ENCODE data around the gene ERP27.

ERP27 gene

DNA sequence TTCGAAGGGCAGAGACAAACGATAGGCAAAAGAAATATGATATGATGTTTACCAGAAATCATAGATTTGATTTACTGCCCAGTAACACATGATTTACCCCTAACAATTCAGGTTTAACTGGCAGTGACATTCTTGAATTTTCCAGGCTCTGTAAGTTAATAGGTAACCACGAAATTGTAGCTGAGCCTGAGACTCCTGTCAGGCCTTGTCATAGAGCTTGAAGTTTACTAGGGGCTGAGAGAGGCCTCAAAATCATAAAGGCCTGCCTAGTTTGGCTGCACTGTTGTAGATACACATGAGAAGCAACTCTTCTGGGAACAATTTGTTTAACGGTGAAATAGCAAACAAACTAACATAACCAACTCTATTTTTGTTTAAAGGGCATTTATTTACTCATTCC lies 3.3 kb downstream of the ERP27 start:
- DNase-seq (ENCODE audit: low read depth), result no peak

DNA sequence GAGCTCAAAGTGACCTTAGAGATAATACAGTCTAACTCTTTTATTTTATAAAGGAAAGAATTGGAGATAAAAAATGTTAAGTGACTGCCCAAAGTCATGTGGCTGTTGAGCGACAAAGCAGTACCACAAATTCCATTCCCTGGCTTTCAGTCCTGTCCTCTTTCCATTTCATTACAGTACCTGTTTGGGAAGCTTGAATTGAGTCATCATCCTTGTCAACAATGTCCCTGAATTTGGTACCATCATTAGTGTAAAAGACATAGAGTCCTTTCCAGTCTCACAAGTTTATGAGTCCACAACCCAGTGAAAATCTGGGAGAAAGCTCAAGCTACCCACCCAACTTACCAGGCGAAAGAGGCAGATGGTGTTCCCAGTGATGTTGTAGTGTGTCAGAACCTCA lies 3.8 kb downstream of the ERP27 start:
- no peak for DNase-seq (ENCODE audit: low read depth)

DNA sequence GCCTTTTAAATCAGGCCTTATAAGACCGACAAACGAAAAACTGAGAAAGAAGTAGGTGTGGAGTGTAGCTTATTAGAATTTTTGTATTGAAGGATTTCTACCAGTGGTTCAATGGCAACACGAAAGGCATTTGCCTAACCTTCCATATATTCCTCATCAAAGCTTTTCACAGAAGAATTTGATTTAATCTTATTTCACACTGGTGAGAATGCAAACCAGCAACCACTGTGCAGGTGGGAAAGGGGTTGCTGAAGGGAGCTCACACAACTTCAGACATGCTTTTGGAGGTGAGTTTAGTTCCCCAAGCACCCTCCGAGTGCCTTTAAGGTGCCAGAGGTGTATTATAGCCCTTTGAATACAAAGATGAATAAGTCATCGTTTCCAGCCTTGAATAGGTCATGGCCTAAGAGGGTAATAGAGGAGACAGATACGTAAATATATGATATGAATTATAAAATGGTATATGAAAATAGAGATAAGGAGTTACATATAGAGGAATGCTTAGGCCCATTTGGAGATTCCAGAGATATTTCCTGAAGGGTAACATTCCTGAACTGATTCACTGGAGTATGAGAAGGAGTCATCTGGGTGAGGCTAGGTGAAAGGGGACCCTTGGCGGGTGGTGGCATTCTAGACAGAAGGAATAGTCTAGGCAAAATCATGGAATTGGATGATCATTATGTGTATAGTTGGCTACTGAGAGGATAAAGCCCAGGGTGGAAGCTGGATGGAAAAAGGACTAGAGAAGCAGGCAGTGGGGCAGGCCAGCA lies 6.4 kb downstream of the ERP27 start:
- no peak for DNase-seq (ENCODE audit: low read depth)

DNA sequence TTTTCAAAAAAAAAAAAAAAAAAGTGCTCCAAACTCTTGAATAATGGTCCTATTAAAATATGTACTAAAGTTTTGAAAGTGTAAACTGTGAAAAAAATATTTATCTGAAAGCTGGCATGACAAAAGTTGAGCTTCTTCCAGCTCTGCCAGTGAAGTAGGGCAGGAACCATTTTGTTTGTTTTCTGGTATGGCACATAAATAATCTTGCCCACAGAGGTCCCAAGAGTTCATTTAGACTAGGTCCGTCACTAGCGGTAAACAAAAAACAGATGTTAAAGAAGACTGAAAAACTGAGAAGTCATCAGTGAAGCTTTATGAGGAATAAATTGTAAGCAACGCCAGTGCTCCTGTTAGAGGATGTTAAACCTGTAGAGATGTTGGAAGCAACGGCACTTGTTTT lies 7.0 kb downstream of the ERP27 start:
- no peak for DNase-seq (ENCODE audit: low read depth)

DNA sequence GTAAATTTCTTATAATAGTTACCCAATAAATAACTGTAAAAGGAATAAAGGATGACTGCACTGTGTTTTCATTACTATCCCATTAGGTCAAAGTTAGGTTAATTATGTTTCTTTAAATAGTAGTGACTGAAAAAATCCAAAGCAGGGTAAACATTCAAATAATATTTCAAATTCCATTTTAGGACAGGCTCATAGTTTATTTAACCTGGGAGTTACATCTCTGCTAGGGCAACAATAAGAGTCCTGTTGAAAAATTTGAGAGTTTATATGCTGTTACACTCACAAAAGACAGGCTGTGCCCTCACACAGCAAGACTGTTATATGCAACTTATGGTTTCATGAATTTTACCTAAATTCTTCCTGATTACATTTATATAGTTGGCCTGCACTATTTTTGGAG lies 8.0 kb downstream of the ERP27 start:
- DNase-seq (ENCODE audit: low read depth), result no peak

DNA sequence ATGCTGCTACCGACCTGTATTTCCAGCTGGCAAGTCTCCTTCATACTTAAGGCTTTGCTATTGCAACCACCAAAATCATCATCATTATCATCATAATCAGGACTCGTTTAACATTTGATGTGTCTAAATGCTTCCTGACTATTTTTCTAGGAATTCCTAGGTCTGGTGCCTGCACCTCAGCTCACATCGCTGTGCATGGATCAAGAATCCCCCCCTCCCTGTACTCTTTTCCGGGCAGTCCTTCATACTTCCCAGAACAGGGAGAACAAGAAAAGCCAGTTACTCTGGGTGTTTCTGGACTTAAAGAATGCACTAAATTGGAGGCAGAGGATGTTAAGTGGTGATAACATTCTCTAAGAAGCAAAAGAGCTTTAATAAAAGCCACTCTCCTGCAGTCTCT lies 9.4 kb downstream of the ERP27 start:
- DNase-seq (ENCODE audit: low read depth), result peak; percentile 15

DNA sequence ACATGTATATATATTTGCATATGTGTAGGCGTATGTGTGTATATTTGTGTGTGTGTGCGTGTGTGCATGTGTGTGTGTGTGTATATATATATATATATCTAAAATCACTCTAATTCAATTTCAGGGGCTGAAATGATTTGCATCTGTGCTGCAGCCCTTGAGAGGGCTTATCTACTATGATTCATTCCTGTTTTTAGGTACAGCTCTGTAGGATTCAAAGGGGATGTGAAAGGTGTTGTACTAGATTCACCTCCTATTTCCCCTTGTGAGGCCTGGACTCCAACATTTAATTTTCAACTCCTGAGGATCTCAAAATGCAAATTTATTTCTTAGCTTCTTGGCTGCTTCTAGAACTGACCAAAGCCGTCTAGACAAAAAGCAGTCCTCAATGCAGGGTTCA lies 11.1 kb downstream of the ERP27 start:
- no peak for DNase-seq (ENCODE audit: low read depth)

DNA sequence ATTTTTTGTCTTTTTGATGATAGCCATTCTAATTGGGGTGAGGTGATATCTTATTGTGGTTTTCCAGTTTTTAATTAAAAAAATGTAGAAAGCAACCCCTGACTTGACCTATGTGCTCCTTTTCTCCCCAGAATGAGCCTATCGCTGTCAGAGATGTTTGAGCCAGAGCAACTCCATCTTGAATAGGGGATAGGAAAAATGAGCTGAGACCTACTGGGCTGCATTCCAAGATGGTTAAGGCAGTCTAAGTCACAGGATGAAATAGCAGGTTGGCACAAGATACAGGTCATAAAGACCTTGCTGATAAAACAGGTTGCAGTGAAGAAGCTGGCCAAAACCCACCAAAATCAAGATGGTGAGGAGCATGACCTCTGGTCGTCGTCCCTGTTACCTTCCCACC lies 13.8 kb downstream of the ERP27 start:
- DNase-seq (ENCODE audit: low read depth), result no peak

DNA sequence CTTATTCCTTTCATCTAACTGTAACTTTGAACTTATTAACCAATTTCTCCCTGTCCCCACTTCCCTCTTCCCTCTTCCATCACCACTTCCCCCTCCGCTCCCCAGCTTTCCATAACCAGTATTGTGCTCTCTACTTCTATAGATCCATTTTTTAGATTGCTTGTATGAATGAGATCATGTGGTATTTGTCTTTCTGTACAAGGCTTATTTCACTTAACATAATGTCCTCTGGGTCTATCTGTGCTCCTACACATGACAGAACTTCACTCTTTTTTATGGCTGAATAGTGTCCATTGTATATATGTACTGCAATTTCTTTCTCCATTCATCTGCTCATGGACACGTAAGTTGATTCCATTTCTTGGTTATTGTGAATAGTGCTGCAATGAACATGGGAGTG lies 14.4 kb downstream of the ERP27 start:
- DNase-seq (ENCODE audit: low read depth), result no peak

DNA sequence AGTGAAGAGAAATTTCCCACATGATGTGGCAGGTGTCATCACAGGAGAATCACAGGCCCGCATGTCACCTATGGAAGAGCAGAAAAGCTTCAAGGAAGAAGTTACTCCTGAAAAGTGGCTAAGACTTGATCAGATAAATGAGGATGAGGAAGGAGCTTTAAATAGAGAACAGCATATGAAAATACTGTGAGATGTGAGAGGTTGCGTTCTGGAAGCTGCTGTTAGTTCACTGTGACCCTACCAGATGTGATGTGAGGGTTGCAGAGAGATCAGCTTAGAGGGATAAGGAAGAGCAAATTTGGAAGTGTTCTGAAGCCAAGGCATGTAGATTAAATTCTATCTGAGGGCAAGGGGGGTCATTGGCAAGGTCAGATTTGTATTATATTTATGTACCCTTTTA lies 17.1 kb downstream of the ERP27 start:
- DNase-seq (ENCODE audit: low read depth), result no peak

DNA sequence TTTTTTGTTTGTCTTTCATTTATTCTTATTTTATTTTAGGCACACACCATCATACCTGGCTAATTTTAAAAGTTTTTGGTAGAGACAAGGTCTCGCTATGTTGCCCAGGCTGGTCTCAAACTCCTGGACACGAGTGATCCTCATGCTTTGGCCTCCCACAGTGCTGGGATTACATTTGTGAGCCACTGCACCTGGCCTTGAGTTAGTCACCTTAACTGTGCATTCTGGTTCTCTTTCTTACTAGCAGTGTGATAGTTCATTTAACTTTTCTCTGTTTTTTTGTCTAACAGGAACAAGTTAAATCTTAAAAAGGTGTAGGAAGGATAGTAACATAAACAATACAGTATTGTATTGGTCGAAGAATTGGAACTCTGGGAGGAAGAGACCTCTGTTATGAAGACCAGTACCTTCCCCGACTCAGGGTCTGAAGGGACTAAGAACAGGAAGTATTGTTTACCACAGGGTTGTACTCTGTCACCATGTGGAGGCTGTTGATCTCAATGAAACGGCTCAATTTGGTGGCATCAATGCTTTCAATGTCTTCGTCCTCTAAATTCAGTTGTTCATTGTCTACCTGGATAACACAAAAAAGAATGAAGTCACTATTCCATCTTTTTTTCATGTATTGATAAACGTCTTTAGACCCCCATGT lies 17.7 kb downstream of the ERP27 start:
- DNase-seq (ENCODE audit: low read depth), result no peak

DNA sequence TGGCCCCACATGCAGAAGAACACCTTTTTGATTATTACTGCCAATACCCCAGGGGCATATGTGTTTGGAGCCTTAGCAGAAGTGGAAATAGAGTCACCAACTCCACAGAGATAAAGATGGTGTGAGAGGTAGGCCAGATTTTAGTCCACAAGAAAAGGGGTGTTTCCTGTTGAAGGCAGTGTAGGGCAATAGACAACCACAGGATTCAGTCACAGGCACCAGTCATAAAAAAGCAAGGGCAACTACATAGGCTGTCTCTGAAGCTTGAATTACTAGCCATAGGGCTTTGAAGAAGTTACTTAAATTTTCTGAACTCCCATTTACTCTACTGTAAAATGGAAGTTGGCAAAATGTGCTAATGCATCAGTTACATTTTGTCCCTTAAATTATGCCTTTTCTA lies 18.9 kb downstream of the ERP27 start:
- DNase-seq (ENCODE audit: low read depth), result no peak

DNA sequence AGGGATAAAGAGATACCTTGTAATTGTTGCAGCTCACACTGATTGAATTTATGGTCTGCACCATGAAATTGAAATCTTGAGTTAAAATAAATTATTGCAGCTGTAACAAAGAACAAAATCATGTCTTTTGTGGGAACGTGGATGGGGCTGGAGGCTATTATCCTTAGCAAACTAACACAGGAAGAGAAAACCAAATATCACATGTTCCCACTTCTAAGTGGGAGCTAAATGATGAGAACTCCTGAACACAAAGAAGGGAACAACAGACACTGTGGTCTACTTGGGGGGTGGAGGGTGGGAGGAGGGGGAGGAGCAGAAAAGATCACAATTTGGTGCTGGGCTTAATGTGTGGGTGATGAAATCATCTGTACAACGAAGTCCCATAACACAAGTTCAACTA lies 22.6 kb downstream of the ERP27 start:
- no peak for DNase-seq (ENCODE audit: low read depth)

DNA sequence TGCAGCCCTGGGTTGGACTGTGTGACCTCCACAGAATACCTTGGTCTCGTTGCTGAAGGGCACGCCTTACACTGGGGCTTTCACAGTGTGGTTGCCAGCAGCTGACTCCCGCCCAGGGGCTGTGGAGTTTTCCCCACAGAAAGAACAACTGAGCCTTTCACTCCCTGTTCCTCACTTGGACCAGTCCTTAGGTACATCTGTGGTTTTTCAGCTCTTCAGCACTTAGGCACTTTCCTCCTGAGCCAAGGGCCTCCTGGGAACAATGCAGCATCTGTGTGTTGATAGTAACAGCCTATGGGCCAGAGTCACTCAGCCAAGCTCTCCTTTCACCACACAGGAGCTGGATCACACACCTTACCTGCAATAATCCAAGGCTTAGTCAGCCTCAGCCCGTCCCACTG lies 25.0 kb downstream of the ERP27 start:
- no peak for DNase-seq (ENCODE audit: low read depth)

DNA sequence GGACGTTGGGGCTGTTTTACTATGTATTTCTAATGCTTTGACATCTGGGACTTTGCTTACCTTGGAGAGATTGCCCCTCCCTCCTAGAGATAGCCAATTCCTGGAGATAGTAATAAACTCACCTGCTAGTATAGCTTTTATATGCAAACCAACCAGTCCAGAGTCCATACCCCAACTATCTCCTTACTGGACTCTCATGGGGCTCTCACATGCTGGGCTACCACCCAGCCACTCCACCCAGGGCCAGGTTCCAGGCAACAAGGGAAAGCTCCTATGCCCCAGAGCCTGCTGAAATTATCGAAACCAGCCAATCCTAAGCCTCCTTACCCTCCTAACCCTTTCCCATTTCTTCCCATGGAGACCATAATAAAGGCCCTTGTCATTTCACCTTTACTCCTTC lies 27.2 kb downstream of the ERP27 start:
- no peak for DNase-seq (ENCODE audit: low read depth)

DNA sequence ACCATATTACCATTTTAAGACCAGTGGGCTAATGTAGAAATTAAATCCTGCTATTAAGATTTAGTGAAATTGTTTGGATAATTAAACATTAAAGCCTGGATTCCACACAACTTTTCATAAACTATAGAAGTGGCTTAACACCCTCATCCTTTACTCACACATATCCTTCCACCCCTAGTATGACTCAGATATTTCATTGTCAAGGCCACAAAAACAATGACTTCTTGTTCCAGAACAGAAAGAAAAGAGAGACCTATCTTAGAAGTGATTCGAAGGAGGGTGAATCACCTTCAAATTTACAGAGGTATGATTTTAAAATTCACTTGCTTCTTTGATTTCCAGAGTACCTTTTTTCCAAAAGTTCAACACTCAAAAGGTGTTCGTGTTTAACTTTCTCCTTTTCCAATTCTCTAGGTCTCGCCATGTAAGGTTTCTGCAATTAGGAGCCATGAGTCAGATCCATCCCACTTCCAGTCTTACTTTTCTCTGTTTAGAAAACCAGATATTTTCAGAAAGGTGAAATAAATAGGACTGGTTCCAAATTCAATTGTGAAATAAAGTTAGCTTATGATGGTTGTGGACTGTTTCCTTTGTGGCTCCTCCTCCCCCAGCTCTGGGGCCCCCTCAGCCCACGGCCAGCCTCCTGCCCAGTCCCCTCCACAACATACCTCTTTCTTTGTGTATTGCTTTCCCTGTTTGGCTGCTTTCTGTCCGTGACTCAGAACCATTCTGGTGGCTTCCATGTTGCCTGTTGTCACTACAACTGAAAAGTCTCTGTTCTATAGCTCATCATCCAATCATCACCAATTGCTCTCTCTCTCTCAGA lies 28.0 kb downstream of the ERP27 start:
- DNase-seq (ENCODE audit: low read depth), result peak; percentile 53

DNA sequence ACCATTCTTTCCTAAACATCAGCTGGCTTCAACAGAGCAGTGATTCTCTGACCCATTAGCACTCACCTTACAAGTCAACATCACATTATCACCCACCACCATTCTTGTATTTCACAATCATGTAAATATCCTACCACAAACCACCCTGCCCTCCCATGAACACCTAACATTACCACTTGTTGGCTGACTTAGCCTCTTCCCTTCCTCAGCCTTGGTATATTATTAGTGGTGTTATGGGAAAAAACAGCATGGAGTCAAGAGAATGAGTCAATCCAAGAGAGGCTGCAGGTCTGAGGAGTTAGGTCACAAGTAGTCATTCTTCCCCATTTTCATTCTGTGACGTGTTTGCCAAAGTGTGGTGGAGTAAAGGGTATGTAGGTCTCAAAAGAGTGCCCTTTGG lies 30.4 kb downstream of the ERP27 start:
- no peak for DNase-seq (ENCODE audit: low read depth)

DNA sequence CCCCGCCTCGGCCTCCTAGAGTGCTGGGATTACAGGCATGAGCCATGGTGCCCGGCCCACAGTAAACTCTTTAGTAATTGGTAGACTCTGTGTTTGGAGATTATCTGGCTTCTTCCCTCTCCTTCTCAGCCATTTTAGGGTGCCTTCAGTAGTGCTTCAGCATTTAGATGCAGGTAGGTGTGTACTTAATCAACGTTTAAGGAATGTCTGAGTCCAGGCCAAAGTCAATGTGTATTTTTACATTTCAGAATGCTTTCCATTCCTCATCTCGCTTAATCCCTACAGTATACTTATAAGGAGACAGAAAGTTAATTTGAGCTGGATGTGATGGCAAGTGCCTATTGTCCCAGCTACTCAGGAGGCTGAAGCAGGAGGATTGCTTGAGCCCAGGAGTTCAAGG lies 32.2 kb downstream of the ERP27 start:
- no peak for DNase-seq (ENCODE audit: low read depth)

DNA sequence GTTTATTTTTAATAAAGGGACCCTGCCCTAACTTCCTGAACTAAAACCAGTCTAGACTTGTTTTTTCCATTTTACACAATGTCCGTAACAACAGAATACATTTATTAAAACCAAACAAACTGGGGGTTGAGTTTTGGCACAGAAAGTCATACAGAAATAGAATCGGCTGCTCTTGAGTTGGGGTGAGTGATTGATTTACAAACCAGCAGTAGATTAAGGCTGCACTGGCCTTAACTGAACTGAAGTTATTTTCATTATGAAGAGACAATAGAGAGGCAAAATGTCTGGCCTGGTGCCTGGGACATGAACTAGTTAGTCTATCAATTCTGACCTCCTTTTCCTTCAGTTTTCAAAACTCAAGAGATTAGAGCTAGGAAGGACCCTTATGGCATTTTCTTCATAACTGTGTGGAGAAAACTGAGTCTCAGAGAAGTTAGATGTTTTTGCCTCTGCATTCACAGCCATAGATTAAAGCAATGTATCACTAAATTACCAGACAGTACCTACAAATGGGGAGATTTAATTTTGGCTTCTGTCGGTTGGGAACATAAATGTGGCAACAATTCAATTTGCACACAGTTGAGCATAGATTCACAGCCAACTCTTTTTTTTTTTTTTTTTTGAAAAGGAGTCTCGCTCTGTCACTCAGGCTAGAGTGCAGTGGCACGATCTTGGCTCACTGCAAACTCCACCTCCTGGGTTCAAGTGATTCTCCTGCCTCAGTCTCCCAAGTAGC lies 32.9 kb downstream of the ERP27 start:
- no peak for DNase-seq (ENCODE audit: low read depth)

DNA sequence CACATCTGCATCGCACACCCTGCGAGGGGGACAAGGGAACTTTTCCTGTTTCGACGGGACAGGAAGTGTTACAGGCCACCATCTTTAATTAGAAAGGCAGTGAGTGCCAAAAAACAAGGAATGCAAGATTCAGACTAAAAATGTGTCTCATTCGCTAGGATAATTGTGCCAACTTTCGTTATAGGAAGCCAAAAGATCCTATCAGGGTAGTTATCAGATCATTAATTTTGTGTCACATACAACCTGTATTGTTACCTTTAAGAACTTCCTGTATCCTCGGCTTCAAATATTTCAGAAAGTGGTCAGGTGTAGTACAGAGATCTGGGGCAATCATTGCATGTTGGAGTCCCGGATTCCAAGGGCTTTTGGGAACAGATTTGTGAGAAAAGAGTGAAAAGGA lies 33.5 kb downstream of the ERP27 start:
- no peak for DNase-seq (ENCODE audit: low read depth)

DNA sequence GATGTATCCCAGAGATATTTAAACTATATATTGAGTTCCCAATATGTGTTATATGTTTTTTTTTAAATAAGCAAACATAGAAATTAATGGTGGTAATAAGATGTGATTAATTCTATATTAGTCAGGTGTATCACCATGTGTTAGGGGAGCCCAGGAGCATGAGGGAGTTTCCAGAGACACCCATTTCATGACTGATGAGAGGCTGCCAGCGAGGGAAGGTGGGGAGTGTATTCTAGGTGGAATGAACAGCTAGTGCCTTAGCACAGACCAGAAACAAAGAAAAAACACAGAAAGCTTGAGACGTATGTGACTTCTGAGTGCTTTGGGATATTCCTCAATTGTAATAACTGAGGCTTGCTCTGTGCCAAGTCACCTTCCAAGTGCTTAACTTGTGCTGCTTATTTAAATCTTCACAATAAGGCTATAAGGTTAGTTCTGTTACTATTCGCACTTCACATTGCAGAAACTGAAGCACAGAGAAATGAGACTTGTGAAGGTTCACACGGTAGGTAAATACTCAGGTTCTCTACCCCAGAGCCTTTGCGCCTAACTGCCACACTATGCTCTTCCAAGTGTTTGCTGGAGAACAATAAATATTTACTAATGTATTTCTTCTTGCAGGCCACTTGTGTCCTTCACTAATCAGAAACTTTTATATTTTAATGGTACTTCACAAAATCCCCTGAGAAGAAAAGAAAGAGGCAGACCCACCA lies 34.8 kb downstream of the ERP27 start:
- no peak for DNase-seq (ENCODE audit: low read depth)

DNA sequence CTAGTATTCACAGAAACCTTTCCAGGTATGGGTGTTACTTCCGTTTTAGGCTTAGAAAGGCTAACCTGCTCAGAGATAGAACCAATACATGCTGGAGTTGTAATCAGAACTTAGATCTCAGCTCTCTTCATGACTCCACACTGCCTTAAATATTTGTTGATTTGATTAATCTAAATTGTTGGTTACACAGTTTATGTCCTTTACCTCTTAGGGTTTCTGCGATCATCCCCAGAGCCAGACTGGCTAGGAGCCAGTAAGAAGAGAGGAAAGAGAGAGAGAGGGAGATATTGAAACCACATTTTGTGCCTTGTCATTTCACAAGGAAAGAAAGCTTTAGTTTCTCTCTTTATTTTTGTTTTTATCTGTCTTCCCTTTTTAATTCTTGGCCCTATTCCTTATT lies 35.9 kb downstream of the ERP27 start:
- peak; percentile 29 for DNase-seq (ENCODE audit: low read depth)
